Measurements from ENCODE around the gene CACNG7. TPM values are rescaled to one million over a fixed set of nuclear protein-coding genes. Genes with fewer than 3 reads are reported as not detected.
A peak's percentile ranks its signal among the peaks of the same experiment; 100 is the strongest.

The CACNG7 gene
- total RNA-seq, 6 experiments from 2014 or later, result 0.38 to 1.2 (median 0.70) TPM

GRCh38 chr19:53977991-53978731, 69.1 kb downstream of the CACNG7 start:
- Mint-ChIP-seq H3K4me3 (peak overlapping the region; percentile 78), H3K9me3 (no peaks in the 10 kb centered on the region; the same call in 1 of the 2 replicates), H3K36me3 (ENCODE audit: low read depth) (no peaks in the 10 kb centered on the region), H3K27me3 (ENCODE audit: insufficient read depth) (peaks cover 14% of the 10 kb centered on the region), H3K27ac (no peak overlapping the region), H3K4me1 (ENCODE audit: low read depth) (peaks cover 26% of the 10 kb centered on the region)
- peak; percentile 63 for DNase-seq
- TF ChIP-seq CTCF (IDR thresholded peaks at IDR 0.05), result no peak

GRCh38 chr19:53978975-53979801, 70.1 kb downstream of the CACNG7 start:
- H3K27me3 Mint-ChIP-seq (ENCODE audit: insufficient read depth), result peaks cover 14% of the 10 kb centered on the region
- no peak for TF ChIP-seq CTCF (IDR thresholded peaks at IDR 0.05)
- no peak overlapping the region for H3K27ac Mint-ChIP-seq
- peak overlapping the region; percentile 90 for H3K4me3 Mint-ChIP-seq
- H3K36me3 Mint-ChIP-seq (ENCODE audit: low read depth), result no peaks in the 10 kb centered on the region
- no peaks in the 10 kb centered on the region; the same call in 1 of the 2 replicates for H3K9me3 Mint-ChIP-seq
- H3K4me1 Mint-ChIP-seq (ENCODE audit: low read depth), result peaks cover 26% of the 10 kb centered on the region
- DNase-seq, result no peak

- no peak overlapping the region for H3K27ac Mint-ChIP-seq
- no peaks in the 10 kb centered on the region for H3K36me3 Mint-ChIP-seq (ENCODE audit: low read depth)
- no peak for TF ChIP-seq CTCF (IDR thresholded peaks at IDR 0.05)
- DNase-seq, result no peak
- peak overlapping the region; percentile 90 for H3K4me3 Mint-ChIP-seq
- peaks cover 14% of the 10 kb centered on the region for H3K27me3 Mint-ChIP-seq (ENCODE audit: insufficient read depth)
- H3K4me1 Mint-ChIP-seq (ENCODE audit: low read depth), result peaks cover 26% of the 10 kb centered on the region
- H3K9me3 Mint-ChIP-seq, result no peaks in the 10 kb centered on the region; the same call in 1 of the 2 replicates
Observed at GRCh38 chr19:53980539-53981375, 71.7 kb downstream of the CACNG7 start.

GRCh38 chr19:53981376-53981951, 72.4 kb downstream of the CACNG7 start:
- H3K27ac Mint-ChIP-seq, result no peak overlapping the region

More at GRCh38 chr19:53981376-53981951, 72.4 kb downstream of the CACNG7 start:
- H3K36me3 Mint-ChIP-seq (ENCODE audit: low read depth), result no peaks in the 10 kb centered on the region
- no peak overlapping the region for H3K4me3 Mint-ChIP-seq
- peaks cover 14% of the 10 kb centered on the region for H3K27me3 Mint-ChIP-seq (ENCODE audit: insufficient read depth)
- no peak for TF ChIP-seq CTCF (IDR thresholded peaks at IDR 0.05)
- H3K9me3 Mint-ChIP-seq, result no peaks in the 10 kb centered on the region; the same call in 1 of the 2 replicates
- DNase-seq, result no peak
- peaks cover 26% of the 10 kb centered on the region for H3K4me1 Mint-ChIP-seq (ENCODE audit: low read depth)
